ENCODE results near the gene SLC43A1.
A peak's percentile ranks its signal among the peaks of the same experiment; 100 is the strongest.
"Not testable (repeated sequence)": the region's sequence is repeated elsewhere in the genome, so short reads cannot be mapped to it uniquely, and the experiment has no call there.

The SLC43A1 gene

GRCh38 chr11:57515332-57516060 is at the start of gene SLC43A1:
Gene SLC43A1 (minus strand): TSS chr11:57515702. CDS start chr11:57514111, 1,591 bp downstream.
- DNase-seq (ENCODE audit: low read depth) = peak; percentile 68

- DNase-seq (ENCODE audit: low read depth) = no peak
These were observed 47.1 kb upstream of the SLC43A1 start for GRCh38 chr11:57562596-57562995.

- no peak for DNase-seq (ENCODE audit: low read depth)
These were observed 44.6 kb upstream of the SLC43A1 start for GRCh38 chr11:57560146-57560545.

GRCh38 chr11:57556041-57556440 is 40.5 kb upstream of the SLC43A1 start:
- no peak for DNase-seq (ENCODE audit: low read depth)

GRCh38 chr11:57555393-57555792 is 39.9 kb upstream of the SLC43A1 start:
- no peak for DNase-seq (ENCODE audit: low read depth)

GRCh38 chr11:57552479-57552878 is 37.0 kb upstream of the SLC43A1 start:
- DNase-seq (ENCODE audit: low read depth) = no peak

GRCh38 chr11:57551941-57552340 is 36.4 kb upstream of the SLC43A1 start:
- no peak for DNase-seq (ENCODE audit: low read depth)

DNA sequence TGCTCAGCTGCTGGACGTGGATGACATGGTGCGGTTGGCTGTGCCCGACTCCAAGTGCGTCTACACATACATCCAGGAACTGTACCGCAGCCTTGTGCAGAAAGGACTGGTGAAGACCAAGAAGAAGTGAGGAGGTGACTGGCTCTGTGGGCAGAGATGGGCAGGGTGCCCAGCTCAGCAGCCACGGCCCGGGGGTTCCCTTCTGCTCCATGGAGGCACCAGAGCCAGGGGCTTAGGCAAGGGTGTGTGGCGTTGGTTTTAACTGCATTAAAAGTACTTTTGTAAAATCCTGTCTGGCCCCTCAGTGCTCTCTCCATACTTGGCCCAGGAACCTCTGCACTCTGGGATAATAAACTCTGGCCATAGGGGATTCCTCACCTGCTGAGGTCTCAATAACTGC is 34.5 kb upstream of the SLC43A1 start:
- DNase-seq (ENCODE audit: low read depth) = no peak

- no peak for DNase-seq (ENCODE audit: low read depth)
These were observed 32.4 kb upstream of the SLC43A1 start for GRCh38 chr11:57547854-57548377.

DNA sequence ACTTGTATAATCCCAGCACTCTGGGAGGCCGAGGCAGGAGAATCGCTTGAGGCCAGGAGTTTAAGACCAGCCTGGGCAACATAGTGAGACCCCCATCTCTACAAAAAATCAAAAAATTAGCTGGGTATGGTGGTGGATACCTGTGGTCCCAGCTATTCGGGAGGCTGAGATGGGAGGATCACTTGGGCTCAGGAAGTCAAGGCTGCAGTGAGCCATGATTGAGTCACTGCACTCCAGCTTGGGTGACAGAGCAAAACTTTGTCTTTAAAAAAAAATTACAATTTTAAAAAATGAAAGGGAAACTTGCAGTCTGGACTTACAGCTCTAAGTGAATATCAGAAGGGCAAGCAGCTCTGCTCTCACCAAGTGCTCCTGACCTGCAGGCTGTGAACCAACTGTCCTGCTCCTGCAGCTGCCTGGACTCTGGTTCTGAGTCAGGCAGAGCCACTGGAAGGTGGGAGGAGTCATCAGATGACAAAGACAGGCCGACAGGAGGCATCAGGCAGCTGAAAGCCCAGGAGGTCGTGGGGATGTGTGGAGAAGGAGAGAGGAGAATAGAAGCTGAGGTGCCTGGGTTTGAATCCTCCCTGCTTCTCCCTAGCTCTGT is 31.5 kb upstream of the SLC43A1 start:
- peak; percentile 70 for DNase-seq (ENCODE audit: low read depth)

- no peak for DNase-seq (ENCODE audit: low read depth)
These were observed 30.9 kb upstream of the SLC43A1 start for GRCh38 chr11:57546451-57546850.

- DNase-seq (ENCODE audit: low read depth) = no peak
These were observed 30.4 kb upstream of the SLC43A1 start for GRCh38 chr11:57545883-57546282.

- no peak for DNase-seq (ENCODE audit: low read depth)
These were observed 29.1 kb upstream of the SLC43A1 start for GRCh38 chr11:57544566-57544965.

- DNase-seq (ENCODE audit: low read depth) = no peak
These were observed 28.1 kb upstream of the SLC43A1 start for GRCh38 chr11:57543593-57543992.

DNA sequence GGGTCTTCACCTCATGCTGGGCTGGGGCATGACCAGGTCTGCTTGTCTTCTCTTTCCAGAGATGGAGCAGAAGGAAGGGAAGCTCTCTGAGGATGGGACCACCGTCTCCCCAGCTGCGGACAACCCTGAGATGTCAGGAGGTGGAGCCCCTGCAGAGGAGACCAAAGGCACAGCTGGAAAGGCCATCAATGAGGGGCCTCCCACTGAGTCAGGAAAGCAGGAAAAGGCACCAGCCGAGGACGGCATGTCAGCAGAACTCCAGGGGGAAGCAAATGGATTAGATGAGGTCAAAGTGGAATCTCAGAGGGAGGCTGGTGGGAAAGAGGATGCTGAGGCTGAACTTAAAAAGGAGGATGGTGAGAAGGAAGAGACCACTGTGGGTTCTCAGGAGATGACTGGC is 27.1 kb upstream of the SLC43A1 start:
- no peak for DNase-seq (ENCODE audit: low read depth)

GRCh38 chr11:57541169-57541568 is 25.7 kb upstream of the SLC43A1 start:
- DNase-seq (ENCODE audit: low read depth) = no peak

- no peak for DNase-seq (ENCODE audit: low read depth)
These were observed 23.8 kb upstream of the SLC43A1 start for GRCh38 chr11:57539342-57539741.

- no peak for DNase-seq (ENCODE audit: low read depth)
These were observed 21.6 kb upstream of the SLC43A1 start, which contains the start of gene SMTNL1 for GRCh38 chr11:57536947-57537619. Gene SMTNL1 (plus strand): TSS chr11:57537595. CDS start chr11:57542643, 5,048 bp downstream.

DNA sequence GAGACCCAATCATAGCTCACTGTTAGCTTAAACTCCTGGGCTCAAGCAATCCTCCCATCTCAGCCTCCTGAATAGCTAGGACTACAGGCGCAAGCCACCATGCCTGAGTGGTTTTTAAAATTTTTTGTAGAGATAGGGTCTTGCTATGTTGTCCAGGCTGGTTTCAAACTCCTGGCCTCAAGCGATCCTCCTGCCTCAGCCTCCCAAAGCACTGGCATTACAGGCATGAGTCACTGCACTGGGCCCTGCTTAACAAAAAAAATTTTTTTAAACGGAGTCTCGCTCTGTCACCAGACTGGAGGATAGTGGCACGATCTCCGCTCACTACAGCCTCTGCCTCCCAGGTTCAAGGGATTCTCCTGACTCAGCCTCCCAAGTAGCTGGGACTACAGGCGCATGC is 18.9 kb upstream of the SLC43A1 start:
- DNase-seq (ENCODE audit: low read depth) = not testable (repeated sequence)

- peak; percentile 97 for DNase-seq (ENCODE audit: low read depth)
These were observed 15.3 kb upstream of the SLC43A1 start, which contains the start of gene TIMM10 for GRCh38 chr11:57530596-57531507. Gene TIMM10 (minus strand): TSS chr11:57530754. CDS start chr11:57530189, 565 bp downstream.

DNA sequence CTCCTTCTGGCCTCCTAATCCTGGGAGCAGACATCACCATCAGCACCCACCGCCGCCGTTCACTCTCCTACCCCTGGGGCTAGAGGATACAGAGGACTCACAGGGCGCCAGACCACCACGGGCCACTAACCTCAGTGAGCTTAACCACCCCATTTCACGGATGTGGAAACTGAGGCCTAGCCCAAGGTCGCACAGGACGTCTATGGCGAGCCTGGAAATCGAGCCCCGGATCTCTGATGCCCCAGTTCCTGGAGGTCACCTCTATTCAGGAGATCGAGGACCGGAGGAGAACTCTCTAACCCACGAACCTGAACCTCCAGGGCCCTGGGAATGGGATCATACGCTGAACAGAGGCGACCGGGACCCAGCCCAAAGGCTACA is 14.7 kb upstream of the SLC43A1 start:
- DNase-seq (ENCODE audit: low read depth) = no peak

DNA sequence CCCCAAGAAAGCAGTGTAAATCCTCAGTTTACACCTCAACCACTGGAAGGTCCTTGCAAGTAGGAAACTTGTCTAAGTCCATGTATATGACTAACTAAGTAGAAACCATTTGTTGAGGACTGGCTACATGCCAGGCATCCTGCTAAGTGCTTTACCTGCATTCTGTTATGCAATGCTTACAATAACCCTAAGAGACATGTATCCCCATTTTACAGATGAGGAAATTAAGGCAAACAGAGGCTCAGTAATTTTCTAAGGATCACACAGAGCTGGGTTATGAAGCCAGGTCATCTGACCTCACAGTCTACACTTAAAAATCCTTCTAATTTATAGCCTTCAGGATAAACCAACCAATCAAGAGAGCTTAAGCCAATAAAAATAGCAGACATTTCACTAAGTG is 13.5 kb upstream of the SLC43A1 start:
- no peak for DNase-seq (ENCODE audit: low read depth)
